GM18520 (cell line): ENCODE data around the gene MSL1.

Experiments used
- ATAC-seq: cut with Tn5 transposase; IDR thresholded peaks from one replicate; pipeline ENCODE4 v1.9.1; 2021; ENCODE audit not compliant: unreplicated experiment

Gene MSL1

GRCh38 chr17:40103688-40104087 lies 18.1 kb upstream of the MSL1 start:
- ATAC-seq, result no peak

- ATAC-seq, result no peak
Observed at GRCh38 chr17:40104594-40105486, 16.9 kb upstream of the MSL1 start.

DNA sequence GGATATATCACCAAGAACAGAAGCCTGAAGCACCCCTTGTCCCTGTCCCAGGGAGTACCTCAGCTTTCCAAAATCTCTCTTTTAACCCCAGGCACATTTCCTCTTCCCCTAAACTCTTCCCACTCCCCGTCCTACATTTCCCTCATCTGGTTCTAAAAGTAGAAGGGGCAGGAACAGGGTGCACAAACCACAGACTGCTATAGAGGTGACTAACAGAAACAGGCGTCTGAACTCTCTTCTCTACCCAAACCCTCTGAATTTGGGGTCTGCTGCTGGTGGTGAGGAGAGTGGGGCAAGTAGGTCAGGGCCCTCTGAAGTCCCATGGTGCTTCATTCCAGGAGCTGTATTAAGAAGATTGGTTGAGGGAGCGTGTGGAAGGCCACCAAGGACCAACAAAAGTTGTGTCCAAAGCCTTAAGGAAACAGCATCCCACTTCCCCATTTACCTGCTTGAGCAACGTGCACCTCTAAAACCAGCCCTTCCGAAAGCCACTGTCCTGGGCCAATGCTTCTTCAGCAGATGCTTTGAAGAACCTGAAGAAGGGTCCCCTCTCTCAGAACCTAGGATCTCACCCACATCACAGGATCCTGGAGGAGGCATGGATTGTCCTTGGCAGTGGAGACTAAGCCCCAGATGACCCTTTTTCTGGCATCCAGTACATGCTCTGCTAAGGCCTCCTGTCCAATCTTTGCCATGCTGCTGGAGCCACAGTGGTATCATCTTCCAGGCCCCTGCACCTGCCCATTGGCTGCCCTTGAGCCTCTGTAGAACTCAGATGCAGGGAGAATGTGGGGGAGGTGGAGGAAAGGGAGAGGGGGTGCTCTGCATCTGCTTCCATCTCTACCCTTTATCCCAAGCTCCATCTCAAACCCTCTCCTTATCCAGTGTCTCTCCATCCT lies 15.7 kb upstream of the MSL1 start:
- ATAC-seq, result no peak

- no peak for ATAC-seq
Observed at GRCh38 chr17:40106760-40107521, 14.8 kb upstream of the MSL1 start.

- no peak for ATAC-seq
Observed at GRCh38 chr17:40107522-40108174, 14.1 kb upstream of the MSL1 start.

DNA sequence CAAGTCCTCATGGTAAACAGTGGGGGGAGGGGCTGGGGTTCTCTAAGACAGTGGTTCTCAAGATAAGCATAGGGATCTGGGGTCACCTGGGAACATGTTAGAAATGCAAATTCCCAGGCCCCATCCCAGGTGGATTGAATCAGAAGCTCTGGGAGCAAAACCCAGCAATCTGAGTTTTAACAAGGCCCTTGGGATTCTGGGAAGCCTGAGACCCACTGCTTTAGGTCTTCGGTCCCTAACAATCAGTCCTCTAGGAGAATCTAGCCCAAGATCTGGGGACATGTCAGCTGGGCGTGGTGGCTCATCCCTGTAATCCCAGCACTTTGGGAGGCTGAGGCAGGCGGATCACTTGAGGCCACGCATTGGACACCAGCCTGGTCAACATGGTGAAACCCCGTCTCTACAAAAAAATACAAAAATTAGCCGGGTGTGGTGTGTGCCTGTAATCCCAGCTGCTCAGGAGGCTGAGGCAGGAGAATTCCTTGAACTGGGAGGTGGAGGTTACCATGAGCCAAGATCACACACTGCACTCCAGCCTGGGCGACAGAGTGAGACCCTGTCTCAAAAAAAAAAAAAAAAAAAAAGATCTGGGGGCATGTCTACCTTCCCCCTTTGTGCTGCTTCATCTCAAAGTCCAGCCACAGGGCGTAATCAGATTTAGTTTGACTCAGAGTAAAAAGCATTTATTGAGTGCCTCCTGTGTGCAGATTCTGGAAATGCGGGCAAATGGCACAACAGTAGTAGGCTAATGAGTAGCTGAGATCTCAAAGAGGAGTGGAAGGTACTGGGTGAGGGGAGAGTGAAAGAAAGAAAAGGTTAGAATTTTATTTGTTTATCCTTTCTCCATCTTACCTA lies 12.6 kb upstream of the MSL1 start:
- ATAC-seq, result no peak

DNA sequence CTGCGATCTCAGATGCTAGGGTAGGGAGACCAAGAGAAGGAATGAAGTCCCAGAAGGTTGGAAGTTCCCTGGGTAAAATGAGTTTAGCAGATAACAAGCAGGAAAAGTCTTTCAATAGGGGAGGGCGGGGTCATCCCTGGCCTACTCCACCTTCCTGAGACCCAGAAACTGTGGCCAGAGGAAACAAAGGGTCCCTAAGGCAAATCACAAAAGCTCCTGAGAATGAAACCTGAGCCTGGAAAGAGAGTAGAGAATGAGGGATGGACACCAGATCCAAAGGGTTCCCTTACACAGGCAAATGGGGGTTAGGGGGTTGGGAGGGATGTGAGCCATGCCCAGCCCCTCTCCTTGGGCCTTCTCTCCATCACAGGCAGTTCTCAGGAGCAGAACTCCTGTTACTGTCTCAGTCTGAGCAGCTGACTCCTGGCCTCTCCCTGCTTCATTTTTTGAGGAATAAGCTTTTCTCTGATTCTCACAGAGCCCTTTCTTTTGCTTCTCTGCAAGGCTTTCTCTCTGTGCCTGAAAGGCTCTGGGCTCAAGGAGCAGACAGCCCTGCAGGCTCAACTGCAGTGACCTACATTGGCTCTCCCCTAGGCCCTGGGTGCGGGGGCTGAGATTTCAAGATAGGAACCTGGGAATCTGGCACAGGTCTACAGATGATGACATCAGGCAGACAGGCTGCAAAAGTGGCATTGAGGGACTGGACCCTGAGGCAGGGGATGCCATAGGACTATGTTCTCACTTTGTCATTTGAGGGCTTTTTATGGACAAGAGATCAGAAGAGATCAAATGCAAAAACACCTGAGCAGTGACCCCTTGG lies 11.5 kb upstream of the MSL1 start:
- ATAC-seq, result no peak

DNA sequence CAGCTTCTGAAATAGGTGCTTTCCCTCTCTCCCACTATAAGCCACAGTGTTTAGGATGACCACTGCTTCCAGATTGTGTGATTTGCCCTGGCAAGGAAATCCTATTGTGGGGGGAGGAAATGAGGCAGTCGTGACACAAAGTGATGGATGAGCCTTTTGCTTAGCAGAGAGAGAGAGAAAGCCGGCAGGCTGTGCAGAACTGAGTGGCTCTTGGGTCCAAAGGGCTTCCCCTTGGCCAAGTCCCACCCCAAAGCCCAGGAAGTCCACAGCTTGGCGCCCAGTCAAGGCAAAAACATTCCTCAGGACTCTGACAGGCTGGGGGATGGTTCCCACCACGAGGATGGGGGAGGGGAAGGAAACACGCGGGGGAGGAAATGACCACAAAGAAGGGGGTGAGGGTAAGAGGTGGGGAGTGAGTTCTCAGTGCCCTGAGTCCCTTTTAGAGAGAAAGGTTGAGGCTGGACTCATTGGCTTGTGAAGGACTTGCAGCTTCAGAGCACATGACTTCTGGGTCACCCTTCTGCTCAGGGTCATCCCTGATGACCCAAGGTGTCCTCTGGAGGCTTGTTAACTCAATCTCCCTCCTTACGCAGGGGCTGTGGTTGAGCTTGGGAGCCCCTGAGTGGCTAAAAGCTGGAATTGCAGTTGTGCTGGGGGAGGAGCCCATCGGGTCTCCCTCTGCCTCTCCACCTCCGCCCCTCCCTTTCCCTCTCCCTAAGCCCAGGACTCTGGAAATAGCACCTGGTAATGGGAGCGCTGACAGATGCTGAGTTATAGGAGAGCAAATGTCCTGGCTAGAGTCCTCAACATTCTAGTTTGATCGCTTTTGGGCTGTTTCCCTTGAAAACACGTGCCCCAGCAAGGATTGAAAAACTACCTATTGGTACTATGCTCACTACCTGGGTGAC lies 10.3 kb upstream of the MSL1 start:
- ATAC-seq, result peak; percentile 41

DNA sequence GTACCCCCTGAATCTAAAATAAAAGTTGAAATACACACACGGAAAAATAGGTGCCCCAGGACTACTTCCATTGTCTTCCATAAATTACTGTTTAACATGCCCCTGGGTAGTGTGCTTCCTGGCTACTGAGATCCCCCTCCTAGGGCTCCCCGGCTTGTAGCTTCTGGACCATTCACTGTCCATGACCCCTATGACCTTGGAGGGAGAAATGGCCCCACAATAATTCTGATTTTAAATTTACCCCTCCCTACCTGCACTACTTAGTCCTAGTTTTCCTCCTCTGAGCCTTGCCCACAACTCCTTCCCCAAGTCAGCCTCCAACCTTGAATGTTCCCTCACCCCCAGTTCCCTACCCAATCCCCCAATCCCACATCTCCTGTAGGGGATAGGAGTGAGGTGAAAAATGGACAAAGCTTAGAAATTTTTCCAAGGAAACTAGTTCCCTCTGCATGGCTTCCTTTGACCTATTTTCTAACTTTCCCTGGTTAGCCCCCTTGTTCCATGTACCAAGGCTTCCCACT lies 9.5 kb upstream of the MSL1 start:
- ATAC-seq, result no peak

DNA sequence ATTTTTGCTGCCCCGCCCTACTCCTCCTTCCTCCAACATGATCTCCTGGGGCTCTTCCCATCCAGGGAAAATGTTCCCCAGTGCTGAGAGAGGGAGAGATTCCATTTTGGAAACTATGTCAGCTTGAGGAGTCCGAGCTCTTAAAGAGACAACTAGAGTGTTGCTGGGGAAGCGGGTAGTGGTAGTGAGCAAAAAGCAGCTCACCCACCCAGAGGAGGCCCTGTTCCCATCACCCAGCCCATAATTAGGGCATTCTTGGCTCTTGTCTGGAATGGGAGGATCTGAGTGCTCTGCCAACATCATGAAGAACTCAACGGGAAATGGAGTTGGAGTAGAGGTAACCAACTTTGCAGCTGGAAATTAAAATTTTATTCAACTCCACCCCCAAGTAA lies 9.1 kb upstream of the MSL1 start:
- no peak for ATAC-seq

- ATAC-seq, result peak; percentile 89
Observed at GRCh38 chr17:40113110-40113906, 8.5 kb upstream of the MSL1 start.

DNA sequence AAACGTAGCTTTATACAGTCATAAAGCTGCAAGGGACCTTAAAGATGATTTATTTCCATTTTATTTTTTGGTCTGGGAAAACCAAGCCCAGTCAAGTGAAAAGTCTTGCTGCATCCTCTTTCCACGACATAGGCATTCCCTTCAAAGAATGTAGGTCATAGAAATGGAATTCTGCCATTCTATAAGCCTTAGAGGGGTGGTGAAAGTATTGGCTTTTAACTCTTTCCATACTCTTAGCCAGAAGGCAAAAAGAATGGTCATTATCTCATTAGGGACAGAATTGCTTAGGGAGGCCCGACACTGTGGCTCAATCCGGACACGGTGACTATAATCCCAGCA lies 7.9 kb upstream of the MSL1 start:
- no peak for ATAC-seq

GRCh38 chr17:40115101-40115436 lies 6.7 kb upstream of the MSL1 start:
- ATAC-seq, result no peak

DNA sequence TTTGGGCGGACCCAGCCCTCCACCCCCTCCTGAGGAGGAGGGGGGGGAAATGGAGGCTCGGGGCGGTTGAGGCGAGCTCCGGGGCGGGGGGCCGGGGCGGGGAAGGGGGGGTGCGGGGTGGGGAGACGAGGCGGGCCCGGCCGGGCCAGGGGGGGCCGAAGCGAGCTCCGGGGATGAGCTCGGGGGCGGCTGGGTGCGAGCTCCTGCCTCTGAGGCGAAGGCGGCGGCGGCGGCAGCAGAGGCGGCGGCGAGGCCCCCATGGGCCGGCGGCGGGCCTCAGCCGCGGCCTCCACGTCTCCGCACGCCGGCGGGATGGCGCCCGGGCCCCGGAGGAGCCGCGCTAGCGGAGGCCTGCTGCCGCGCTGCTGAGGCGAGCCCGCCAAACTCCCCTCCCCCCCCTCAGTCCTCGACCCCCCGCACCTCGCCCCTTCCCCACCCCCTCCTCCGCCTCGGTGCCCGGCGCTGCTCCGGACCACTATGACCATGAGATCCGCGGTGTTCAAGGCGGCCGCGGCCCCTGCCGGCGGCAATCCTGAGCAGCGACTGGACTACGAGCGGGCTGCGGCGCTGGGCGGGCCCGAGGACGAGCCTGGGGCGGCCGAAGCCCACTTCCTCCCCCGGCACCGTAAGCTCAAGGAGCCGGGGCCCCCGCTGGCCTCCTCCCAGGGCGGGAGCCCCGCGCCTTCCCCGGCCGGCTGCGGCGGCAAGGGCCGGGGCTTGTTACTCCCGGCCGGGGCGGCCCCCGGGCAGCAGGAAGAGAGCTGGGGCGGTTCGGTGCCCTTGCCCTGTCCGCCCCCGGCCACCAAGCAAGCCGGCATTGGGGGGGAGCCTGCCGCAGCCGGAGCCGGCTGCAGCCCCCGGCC lies 596 bp downstream of the MSL1 start:
- ATAC-seq, result no peak

- no peak for ATAC-seq
Observed at GRCh38 chr17:40122999-40123810, 1.4 kb downstream of the MSL1 start.

GRCh38 chr17:40123811-40124114 lies 2.0 kb downstream of the MSL1 start:
- no peak for ATAC-seq
